ENCODE data around the gene NIM1K.

DNA sequence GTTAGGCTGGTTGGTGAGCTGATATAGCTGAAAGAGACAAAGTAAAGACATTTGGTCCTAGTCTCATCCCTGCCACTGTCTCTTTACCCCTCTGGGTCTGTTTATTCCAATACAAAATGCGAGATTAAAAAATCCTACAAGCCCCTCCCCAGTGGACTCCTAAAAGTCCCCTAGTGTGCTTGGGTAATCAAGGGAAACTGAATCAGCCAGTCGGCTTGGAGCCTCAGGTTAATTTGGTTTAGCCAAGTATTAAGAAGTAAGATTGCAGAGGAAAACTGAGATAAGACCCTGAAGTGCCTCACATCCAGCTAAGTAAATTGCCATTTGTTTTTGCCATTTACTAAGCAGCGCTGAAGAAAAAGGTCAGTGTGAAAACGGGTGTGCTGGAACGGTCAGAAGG lies 10.4 kb downstream of the NIM1K start:
- TF ChIP-seq, protein P1, sequence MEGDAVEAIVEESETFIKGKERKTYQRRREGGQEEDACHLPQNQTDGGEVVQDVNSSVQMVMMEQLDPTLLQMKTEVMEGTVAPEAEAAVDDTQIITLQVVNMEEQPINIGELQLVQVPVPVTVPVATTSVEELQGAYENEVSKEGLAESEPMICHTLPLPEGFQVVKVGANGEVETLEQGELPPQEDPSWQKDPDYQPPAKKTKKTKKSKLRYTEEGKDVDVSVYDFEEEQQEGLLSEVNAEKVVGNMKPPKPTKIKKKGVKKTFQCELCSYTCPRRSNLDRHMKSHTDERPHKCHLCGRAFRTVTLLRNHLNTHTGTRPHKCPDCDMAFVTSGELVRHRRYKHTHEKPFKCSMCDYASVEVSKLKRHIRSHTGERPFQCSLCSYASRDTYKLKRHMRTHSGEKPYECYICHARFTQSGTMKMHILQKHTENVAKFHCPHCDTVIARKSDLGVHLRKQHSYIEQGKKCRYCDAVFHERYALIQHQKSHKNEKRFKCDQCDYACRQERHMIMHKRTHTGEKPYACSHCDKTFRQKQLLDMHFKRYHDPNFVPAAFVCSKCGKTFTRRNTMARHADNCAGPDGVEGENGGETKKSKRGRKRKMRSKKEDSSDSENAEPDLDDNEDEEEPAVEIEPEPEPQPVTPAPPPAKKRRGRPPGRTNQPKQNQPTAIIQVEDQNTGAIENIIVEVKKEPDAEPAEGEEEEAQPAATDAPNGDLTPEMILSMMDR (conservative IDR thresholded peaks at IDR 0.05 in 1 of 2, IDR thresholded peaks at IDR 0.05 in 1 of 2; ENCODE audit: extremely low read depth in 1 of 2, insufficient read depth in 1 of 2, low read depth in 1 of 2, low read length in 2 of 2): no peak
- TF ChIP-seq EZH2 (IDR thresholded peaks at IDR 0.05; ENCODE audit: borderline replicate concordance, low read length): no peak

Data from mammary epithelial cell (primary cell).